IMR-90 (cell line): ENCODE results near the gene SBNO1. TPM values are rescaled to one million over a fixed set of nuclear protein-coding genes. Genes with fewer than 3 reads are reported as not detected.
A peak's percentile ranks its signal among the peaks of the same experiment; 100 is the strongest.
"Not testable (repeated sequence)": the region's sequence is repeated elsewhere in the genome, so short reads cannot be mapped to it uniquely, and the experiment has no call there.

ENCODE experiments used
- ATAC-seq: fragments of 200-7000 bp; cut with Tn5 transposase; 2 replicates; pipeline ENCODE4 v1.9.1; 2020; ENCODE audit warnings: low read depth, mild to moderate bottlenecking, moderate library complexity
- BruUV-seq: library from RNA; stranded (reverse); fragments of 400-500 nt; replicated peaks from 2 replicates; lab custom pipeline; 2021; lab: Mats Ljungman, UMichigan
- CTCF ChIA-PET: fragments of 300-600 bp; formaldehyde crosslinking; extraction: SDS; loops from one replicate; lab custom pipeline; 2021; ENCODE audit warnings: antibody characterized with exemption; lab: Yijun Ruan, JAX
- POLR2A ChIA-PET: fragments of 300-600 bp; sonication (Branson Sonifier 250); formaldehyde crosslinking; loops from one replicate; lab custom pipeline; 2022; ENCODE audit warnings: antibody characterized with exemption; ENCODE audit not compliant: unreplicated experiment; lab: Charles Lee
- DNase-seq: peaks from one replicate; pipeline ENCODE4 v3.0.0; 2013
- H2AFZ ChIP-seq: replicated peaks from 2 replicates; pipeline ENCODE3; 2013; ENCODE audit warnings: low read length, mild to moderate bottlenecking; ENCODE audit not compliant: poor library complexity
- H2AK5ac ChIP-seq: 2 replicates; pipeline ENCODE4 v1.6.1; 2013; ENCODE audit warnings: low read depth, low read length, inconsistent platforms
- H2AK9ac ChIP-seq: replicated peaks from 2 replicates; pipeline ENCODE3; 2013; ENCODE audit warnings: mild to moderate bottlenecking, low read depth, low read length, moderate library complexity; ENCODE audit not compliant: poor library complexity
- H2BK120ac ChIP-seq: 2 replicates; pipeline ENCODE4 v1.6.1; 2013; ENCODE audit warnings: low read depth, low read length, inconsistent platforms
- H2BK15ac ChIP-seq: 3 replicates; pipeline ENCODE4 v1.6.1; 2013; ENCODE audit warnings: low read depth, low read length, inconsistent platforms
- H2BK20ac ChIP-seq: 2 replicates; pipeline ENCODE4 v1.6.1; 2013; ENCODE audit warnings: low read depth, mild to moderate bottlenecking, inconsistent platforms, low read length, moderate library complexity
- H2BK5ac ChIP-seq: 2 replicates; pipeline ENCODE4 v1.6.1; 2013; ENCODE audit warnings: mild to moderate bottlenecking, low read depth, low read length, inconsistent platforms; ENCODE audit not compliant: poor library complexity, severe bottlenecking
- H3K14ac ChIP-seq: replicated peaks from 2 replicates; pipeline ENCODE4 v1.6.1; 2013; ENCODE audit warnings: low read depth, low read length, inconsistent platforms
- H3K18ac ChIP-seq: 2 replicates; pipeline ENCODE4 v1.6.1; 2013; ENCODE audit warnings: low read depth, low read length, control low read depth
- H3K23ac ChIP-seq: 2 replicates; pipeline ENCODE4 v1.6.1; 2013; ENCODE audit warnings: low read depth, low read length, inconsistent platforms
- H3K27ac ChIP-seq: 2 replicates; pipeline ENCODE4 v1.5.1; 2013; ENCODE audit warnings: mild to moderate bottlenecking, control low read depth, low read length; ENCODE audit not compliant: insufficient read depth
- H3K27me3 ChIP-seq: 2 replicates; pipeline ENCODE4 v1.6.1; 2013; ENCODE audit warnings: low read length; ENCODE audit not compliant: control insufficient read depth, insufficient read depth
- H3K36me3 ChIP-seq: 2 replicates; pipeline ENCODE4 v1.6.1; 2013; ENCODE audit warnings: low read length, mixed read lengths; ENCODE audit not compliant: control insufficient read depth, insufficient read depth
- H3K4ac ChIP-seq: 2 replicates; pipeline ENCODE4 v1.6.1; 2013; ENCODE audit warnings: low read depth, low read length, inconsistent platforms
- H3K4me1 ChIP-seq: 2 replicates; pipeline ENCODE4 v1.6.1; 2013; ENCODE audit warnings: low read length, mixed read lengths; ENCODE audit not compliant: control insufficient read depth, insufficient read depth
- H3K4me2 ChIP-seq: 2 replicates; pipeline ENCODE4 v1.6.1; 2013; ENCODE audit warnings: low read depth, mild to moderate bottlenecking, control low read depth, low read length, moderate library complexity
- H3K4me3 ChIP-seq: 2 replicates; pipeline ENCODE4 v1.5.1; 2013; ENCODE audit warnings: low read depth, mild to moderate bottlenecking, control low read depth, low read length, moderate library complexity; ENCODE audit not compliant: insufficient read depth
- H3K56ac ChIP-seq: 2 replicates; pipeline ENCODE4 v1.6.1; 2013; ENCODE audit warnings: low read length, inconsistent platforms; ENCODE audit not compliant: insufficient read depth; ENCODE audit errors: extremely low read depth
- H3K79me1 ChIP-seq, 2 experiments: 2 replicates each; pipeline ENCODE4 v1.6.1; 2013; ENCODE audit warnings: low read length in 2 of 2, inconsistent platforms in 1 of 2, low read depth in 1 of 2
- H3K9ac ChIP-seq: 2 replicates; pipeline ENCODE4 v1.6.1; 2013; ENCODE audit warnings: low read depth, low read length, control low read depth
- H3K9me1 ChIP-seq: 2 replicates; pipeline ENCODE4 v1.6.1; 2013; ENCODE audit warnings: low read length, inconsistent platforms; ENCODE audit not compliant: insufficient read depth
- H3K9me3 ChIP-seq: 2 replicates; pipeline ENCODE4 v1.6.1; 2013; ENCODE audit warnings: low read length; ENCODE audit not compliant: control insufficient read depth, insufficient read depth
- H4K20me1 ChIP-seq: 2 replicates; pipeline ENCODE4 v1.6.1; 2013; ENCODE audit warnings: low read length, inconsistent platforms; ENCODE audit not compliant: insufficient read depth
- H4K5ac ChIP-seq: 2 replicates; pipeline ENCODE4 v1.6.1; 2013; ENCODE audit warnings: mild to moderate bottlenecking, low read depth, low read length, control low read depth
- H4K8ac ChIP-seq, 2 experiments: 2 replicates each; pipeline ENCODE4 v1.6.1; 2013; ENCODE audit warnings: low read depth in 2 of 2, low read length in 2 of 2, control low read depth in 1 of 2, inconsistent platforms in 1 of 2
- H4K91ac ChIP-seq: 2 replicates; pipeline ENCODE4 v1.6.1; 2013; ENCODE audit warnings: low read depth, low read length, inconsistent platforms; ENCODE audit not compliant: insufficient read depth
- CHD1 ChIP-seq: IDR thresholded peaks from 2 replicates; pipeline ENCODE4 v1.6.1; 2012; ENCODE audit warnings: low read depth, low read length, improper control_type of control experiment
- RAD21 ChIP-seq: IDR thresholded peaks from 2 replicates; pipeline ENCODE4 v1.6.1; 2012; ENCODE audit warnings: low read length, improper control_type of control experiment
- WGBS, 2 experiments: methylation state at CpG; one replicate each; pipeline versions ENCODE4 v1.1.5 to v1.1.7; 2013; ENCODE audit warnings: missing lambda C conversion rate in 2 of 2; ENCODE audit not compliant: insufficient read length in 1 of 2; ENCODE audit errors: extremely low coverage in 2 of 2; 5-methylcytosine and 5-hydroxymethylcytosine counted together
- dilution Hi-C: fragments of 300-500 bp; cut with HindIII; formaldehyde crosslinking; loops from one replicate; pipeline ENCODE4 v1.14.3; 2018; ENCODE audit warnings: low sequenced_read_pairs; ENCODE audit not compliant: unreplicated experiment
- in situ Hi-C: fragments of 300-500 bp; cut with MboI; formaldehyde crosslinking; loops from 3 replicates; pipeline ENCODE4 v1.14.3; 2019; ENCODE audit warnings: low sequenced_read_pairs, inconsistent platforms, mixed read lengths
- intact Hi-C: fragments of 100-400 bp; cut with micrococcal nuclease; formaldehyde crosslinking; loops from 2 replicates; pipeline ENCODE4 v1.10.0; 2022
- polyA plus RNA-seq, 3 experiments: library from polyadenylated mRNA; depleted of rRNA; stranded (reverse); fragments of >200 nt; gene quantifications; 2 replicates each; pipeline ENCODE4 v1.2.3, GENCODE V29; 2012; ENCODE audit warnings: low replicate concordance in 1 of 3
- total RNA-seq: library from RNA; depleted of rRNA; stranded (reverse); fragments of >200 nt; gene quantifications from 2 replicates; pipeline ENCODE4 v1.2.3, GENCODE V29; 2012

Gene SBNO1
- total and polyA plus RNA-seq, 2 of the 4 experiments (the other 2 are of a cell fraction) = 5.3 to 24.9 TPM

GRCh38 chr12:123253641-123254459, 110.8 kb downstream of the SBNO1 start:
- Histone ChIP-seq H3K14ac (no peak overlapping the region), H3K27ac (no peak overlapping the region), H3K23ac (no peak overlapping the region), H3K56ac (no peak overlapping the region), H2BK20ac (no peak overlapping the region), H2BK15ac (no peak overlapping the region), H2AFZ (no peak overlapping the region), H3K9me1 (peaks cover 6% of the 10 kb centered on the region), H4K20me1 (peaks cover 32% of the 10 kb centered on the region), H3K4me2 (no peak overlapping the region), H3K9ac (no peak overlapping the region), H3K9me3 (no peaks in the 10 kb centered on the region), H3K4me1 (peaks cover 1% of the 10 kb centered on the region; the same call in 1 of the 2 replicates), H4K91ac (no peak overlapping the region), H3K36me3 (peaks cover 40% of the 10 kb centered on the region), H3K27me3 (no peaks in the 10 kb centered on the region), H2AK9ac (peak overlapping the region; percentile 39), H2BK5ac (no peak overlapping the region), H2AK5ac (no peak overlapping the region), H2BK120ac (no peak overlapping the region), H3K79me1 (peaks cover 21 to 63% of the 10 kb centered on the region in 2 experiments), H3K18ac (no peak overlapping the region), H4K5ac (no peak overlapping the region), H4K8ac (no peak overlapping the region), H3K4ac (no peak overlapping the region), H3K4me3 (no peak overlapping the region)
- ATAC-seq (no peak), DNase-seq (no peak)
- CTCF ChIA-PET = interaction anchor here (0.7 kb wide), 1 partner anchor 16 kb away, joined by 3 read pairs; no protein-coding TSS in a partner anchor
- POLR2A ChIA-PET = no interaction called here
- TF ChIP-seq CHD1 (no peak), RAD21 (no peak)
- no TSS peak for BruUV-seq
- dilution Hi-C loops (no loop called here), in situ Hi-C loops (no loop called here), intact Hi-C loops (no loop called here)
- 90% methylated on average over 13 of the region's 24 CpGs; no CpG with 5 or more reads in 1 of the 2 experiments for WGBS, 2 experiments

DNA sequence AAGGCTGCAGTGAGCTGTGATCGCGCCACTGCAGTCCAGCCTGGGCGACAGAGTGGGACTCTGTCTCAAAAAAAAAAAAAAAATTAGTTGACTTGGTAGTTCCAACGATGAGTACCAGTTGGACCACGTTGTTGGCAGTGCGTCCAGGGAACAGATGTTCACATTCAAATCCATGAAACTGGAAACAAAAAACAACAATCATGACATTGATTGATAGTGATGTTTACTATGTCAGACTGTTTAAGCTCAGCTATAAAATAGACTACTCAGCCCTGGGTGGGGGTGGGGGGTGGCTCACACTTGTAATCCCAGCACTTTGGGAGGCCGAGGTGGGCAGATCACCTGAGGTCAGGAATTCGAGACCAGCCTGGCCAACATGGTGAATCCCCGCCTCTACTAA, 112.3 kb downstream of the SBNO1 start:
- H2AFZ ChIP-seq, H3K9me3 ChIP-seq, H3K9ac ChIP-seq, H4K5ac ChIP-seq, dilution Hi-C loops, H3K4ac ChIP-seq, H4K91ac ChIP-seq, in situ Hi-C loops, BruUV-seq, H3K4me3 ChIP-seq, H3K56ac ChIP-seq, H4K8ac ChIP-seq, H3K27ac ChIP-seq, H3K4me1 ChIP-seq, DNase-seq, ATAC-seq, H3K18ac ChIP-seq, H2BK120ac ChIP-seq, H3K4me2 ChIP-seq, H2BK5ac ChIP-seq, H3K23ac ChIP-seq, H2AK9ac ChIP-seq, intact Hi-C loops, H3K27me3 ChIP-seq, POLR2A ChIA-PET, CTCF ChIA-PET, H3K14ac ChIP-seq, H2BK20ac ChIP-seq, H2AK5ac ChIP-seq, H3K9me1 ChIP-seq, H2BK15ac ChIP-seq: not testable (repeated sequence)
- Histone ChIP-seq H3K36me3 (peaks cover 28% of the 10 kb centered on the region), H4K20me1 (peaks cover 29% of the 10 kb centered on the region), H3K79me1 (peaks cover 18 to 58% of the 10 kb centered on the region in 2 experiments)
- 100% methylated on average over 3 of the region's 9 CpGs; no CpG with 5 or more reads in 1 of the 2 experiments for WGBS, 2 experiments
